ENCODE data around the gene DMRTA2. TPM values are rescaled to one million over a fixed set of nuclear protein-coding genes. Genes with fewer than 3 reads are reported as not detected.

The DMRTA2 gene
- total and polyA plus RNA-seq, 11 donors = 0.10 TPM; not detected in 10

GRCh38 chr1:50430010-50430405 lies 6.8 kb upstream of the DMRTA2 start:
- Histone ChIP-seq H3K27ac (no peak overlapping the region), H3K27me3 (peaks cover 42 to 82% (median 70%) of the 10 kb centered on the region in 9 donors), H3K36me3 (no peaks in the 10 kb centered on the region), H3K4me3 (no peak overlapping the region), H3K4me1 (peaks cover 0 to 32% (median 12%) of the 10 kb centered on the region in 12 donors), H3K9me3 (no peaks in the 10 kb centered on the region)
- no peak for ATAC-seq
- TF ChIP-seq, protein P1, sequence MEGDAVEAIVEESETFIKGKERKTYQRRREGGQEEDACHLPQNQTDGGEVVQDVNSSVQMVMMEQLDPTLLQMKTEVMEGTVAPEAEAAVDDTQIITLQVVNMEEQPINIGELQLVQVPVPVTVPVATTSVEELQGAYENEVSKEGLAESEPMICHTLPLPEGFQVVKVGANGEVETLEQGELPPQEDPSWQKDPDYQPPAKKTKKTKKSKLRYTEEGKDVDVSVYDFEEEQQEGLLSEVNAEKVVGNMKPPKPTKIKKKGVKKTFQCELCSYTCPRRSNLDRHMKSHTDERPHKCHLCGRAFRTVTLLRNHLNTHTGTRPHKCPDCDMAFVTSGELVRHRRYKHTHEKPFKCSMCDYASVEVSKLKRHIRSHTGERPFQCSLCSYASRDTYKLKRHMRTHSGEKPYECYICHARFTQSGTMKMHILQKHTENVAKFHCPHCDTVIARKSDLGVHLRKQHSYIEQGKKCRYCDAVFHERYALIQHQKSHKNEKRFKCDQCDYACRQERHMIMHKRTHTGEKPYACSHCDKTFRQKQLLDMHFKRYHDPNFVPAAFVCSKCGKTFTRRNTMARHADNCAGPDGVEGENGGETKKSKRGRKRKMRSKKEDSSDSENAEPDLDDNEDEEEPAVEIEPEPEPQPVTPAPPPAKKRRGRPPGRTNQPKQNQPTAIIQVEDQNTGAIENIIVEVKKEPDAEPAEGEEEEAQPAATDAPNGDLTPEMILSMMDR (IDR thresholded peaks at IDR 0.05) = no peak
- no peak for TF ChIP-seq POLR2A (IDR thresholded peaks at IDR 0.05)
- DNase-seq = no peak
- intact Hi-C loops (cut with DNase I) = no loop called here
- 15 to 23% (median 21%) methylated on average over 5 of the region's 5 CpGs for WGBS, 4 donors

DNA sequence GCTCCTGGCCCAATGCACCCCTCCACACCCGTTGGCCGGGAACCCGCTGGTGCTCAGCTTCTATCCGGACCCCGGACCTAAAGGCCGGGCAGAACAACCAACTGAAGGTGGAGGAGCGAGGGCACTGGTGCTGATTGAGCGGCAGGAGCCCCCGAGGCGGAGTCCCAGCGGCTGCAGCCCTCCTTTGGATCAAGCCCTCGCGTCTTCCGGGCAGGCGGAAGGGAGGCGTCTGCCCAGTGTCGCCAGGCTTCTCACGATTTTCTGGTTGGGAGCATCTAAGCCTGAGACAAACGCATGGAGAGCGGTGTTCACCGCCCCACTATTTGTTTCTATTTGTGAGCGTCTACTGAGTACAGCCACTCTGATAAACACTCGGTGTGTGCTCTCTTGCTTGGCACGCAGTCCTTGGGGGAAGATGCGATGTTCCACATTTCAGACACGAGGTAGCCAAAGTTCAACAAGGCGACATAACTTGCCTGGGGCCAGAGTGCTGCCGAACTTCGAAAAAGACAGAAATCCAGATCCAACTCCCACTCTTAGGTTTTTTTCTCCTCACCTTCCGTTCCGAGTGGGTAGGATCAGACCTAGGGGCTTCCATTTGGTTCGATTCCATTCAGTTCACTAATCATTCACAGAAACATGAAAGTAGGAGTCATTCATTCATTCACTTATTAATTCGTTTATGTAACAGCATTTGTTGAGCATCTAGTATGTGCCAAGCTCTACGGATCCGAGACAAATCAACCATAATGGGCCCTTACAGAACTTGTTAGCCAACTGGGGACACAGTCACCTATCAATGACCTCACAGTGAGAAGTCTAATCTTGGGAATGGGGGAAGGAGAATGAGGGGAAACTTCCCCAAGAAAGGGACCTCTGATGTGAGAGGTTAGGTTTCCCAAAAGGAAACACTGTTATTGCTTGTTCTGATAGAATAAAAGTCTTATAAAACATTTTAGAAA lies 4.9 kb upstream of the DMRTA2 start:
- Histone ChIP-seq H3K36me3 (no peaks in the 10 kb centered on the region), H3K4me3 (no peak overlapping the region), H3K27ac (no peak overlapping the region), H3K27me3 (peaks cover 48 to 97% (median 89%) of the 10 kb centered on the region in 9 donors), H3K4me1 (peaks cover 0 to 51% (median 24%) of the 10 kb centered on the region in 12 donors), H3K9me3 (no peaks in the 10 kb centered on the region)
- 5 to 7% (median 5%) methylated on average over 26 to 35 of the region's 35 CpGs for WGBS, 4 donors
- DNase-seq = no peak
- ATAC-seq = no peak
- TF ChIP-seq, protein P1 (IDR thresholded peaks at IDR 0.05) = no peak
- TF ChIP-seq POLR2A (IDR thresholded peaks at IDR 0.05) = no peak
- intact Hi-C loops (cut with DNase I) = no loop called here

GRCh38 chr1:50427086-50427817 lies 4.0 kb upstream of the DMRTA2 start:
- Histone ChIP-seq H3K4me1 (peaks cover 0 to 58% (median 31%) of the 10 kb centered on the region in 12 donors), H3K27ac (no peak overlapping the region), H3K9me3 (no peaks in the 10 kb centered on the region), H3K27me3 (peaks cover 55 to 100% (median 95%) of the 10 kb centered on the region in 9 donors), H3K36me3 (no peaks in the 10 kb centered on the region), H3K4me3 (no peak overlapping the region)
- intact Hi-C loops (cut with DNase I) = no loop called here
- DNase-seq = no peak
- TF ChIP-seq, protein P1 (IDR thresholded peaks at IDR 0.05) = no peak
- TF ChIP-seq POLR2A (IDR thresholded peaks at IDR 0.05) = no peak
- no peak for ATAC-seq
- 3 to 4% (median 3%) methylated on average over 33 to 44 of the region's 44 CpGs for WGBS, 4 donors

GRCh38 chr1:50426702-50427085 lies 3.5 kb upstream of the DMRTA2 start:
- no peak overlapping the region for H3K4me3 ChIP-seq
- intact Hi-C loops (cut with DNase I) = no loop called here
- 2 to 4% (median 3%) methylated on average over 26 to 28 of the region's 28 CpGs for WGBS, 4 donors
- H3K36me3 ChIP-seq = no peaks in the 10 kb centered on the region
- ATAC-seq = no peak
- no peak for TF ChIP-seq POLR2A (IDR thresholded peaks at IDR 0.05)
- TF ChIP-seq, protein P1 (IDR thresholded peaks at IDR 0.05) = no peak
- H3K4me1 ChIP-seq = peaks cover 0 to 58% (median 31%) of the 10 kb centered on the region in 12 donors
- peaks cover 60 to 100% (median 98%) of the 10 kb centered on the region in 9 donors for H3K27me3 ChIP-seq
- no peaks in the 10 kb centered on the region for H3K9me3 ChIP-seq
- H3K27ac ChIP-seq = no peak overlapping the region
- DNase-seq = no peak

All from heart left ventricle (tissue), 16 donors.